Testis (tissue), 3 donors: Measurements from ENCODE around the gene SPI1. TPM values are rescaled to one million over a fixed set of nuclear protein-coding genes. Genes with fewer than 3 reads are reported as not detected.

Experiments used
- DNase-seq: peaks from one replicate; pipeline ENCODE4 v3.0.0-alpha.2; 2019
- H3K27ac ChIP-seq, 2 donors: fragments of 200-600 bp; sonication (generic); one replicate each; pipeline ENCODE4 v1.5.1; 2019
- H3K27me3 ChIP-seq: fragments of 200-600 bp; sonication (generic); one replicate; pipeline ENCODE4 v1.5.1; 2019
- H3K36me3 ChIP-seq: fragments of 200-600 bp; sonication (generic); one replicate; pipeline ENCODE4 v1.5.1; 2017; ENCODE audit warnings: low read depth; ENCODE audit errors: missing control alignments
- H3K4me1 ChIP-seq: fragments of 200-600 bp; sonication (generic); one replicate; pipeline ENCODE4 v1.5.1; 2019
- H3K4me3 ChIP-seq, 2 donors: fragments of 200-600 bp; sonication (generic); one replicate each; pipeline ENCODE4 v1.5.1; 2017 to 2019
- H3K9me3 ChIP-seq: fragments of 200-600 bp; sonication (generic); one replicate; pipeline ENCODE4 v1.5.1; 2017
- CTCF ChIP-seq, 3 experiments: fragments of 450-650 bp in 2 of 3; fragments of 200-600 bp in 1 of 3; sonication (generic) in 1 of 3; IDR thresholded peaks; one replicate each; pipeline ENCODE4 v1.5.1; 2016 to 2019; ENCODE audit warnings: antibody characterized with exemption in 3 of 3, mild to moderate bottlenecking in 2 of 3, moderate library complexity in 1 of 3
- POLR2A ChIP-seq: fragments of 450-650 bp; IDR thresholded peaks from one replicate; pipeline ENCODE4 v1.6.1; 2017; ENCODE audit warnings: antibody characterized with exemption, mild to moderate bottlenecking, moderate library complexity
- WGBS, 2 donors: methylation state at CpG; one replicate each; pipeline ENCODE4 v1.1.5; 2018; 5-methylcytosine and 5-hydroxymethylcytosine counted together
- intact Hi-C: fragments of 100-400 bp; cut with DNase I; formaldehyde crosslinking; loops from one replicate; pipeline ENCODE4 v1.15.1; 2023; ENCODE audit warnings: low total_unique reads
- polyA plus RNA-seq: library from polyadenylated mRNA; stranded (reverse); fragments of 350-450 nt; fragmentation: Illumina TruSeq; extraction: RNeasy Lipid Tissue Mini Kit (QIAGEN cat#74804); gene quantifications from one replicate; pipeline ENCODE4 v1.2.3, GENCODE V29; 2014; ENCODE audit warnings: low read depth, low replicate concordance; ENCODE audit not compliant: insufficient read depth
- total RNA-seq, 2 donors: library from RNA; depleted of rRNA; stranded (reverse); fragments of >200 nt; gene quantifications; one replicate each; pipeline ENCODE4 v1.2.3, GENCODE V29; 2016

SPI1 gene
- total and polyA plus RNA-seq, 3 donors from 2014 or later: 4.6 to 16.3 (median 7.4) TPM

- Histone ChIP-seq H3K36me3 (no peaks in the 10 kb centered on the region), H3K27ac (peak overlapping the region; percentile 56 to 80), H3K4me1 (peaks cover 14% of the 10 kb centered on the region), H3K27me3 (no peaks in the 10 kb centered on the region), H3K4me3 (peak overlapping the region; percentile 55 to 60), H3K9me3 (no peaks in the 10 kb centered on the region)
- WGBS, 2 donors: 4 to 6% methylated on average over 20 to 42 of the region's 47 CpGs
- intact Hi-C loops: no loop called here
- TF ChIP-seq CTCF (IDR thresholded peaks at IDR 0.05): no peak
- no peak for TF ChIP-seq POLR2A
- DNase-seq: no peak
Measured at GRCh38 chr11:47399860-47400767, 21.8 kb upstream of the SPI1 start.

- intact Hi-C loops: no loop called here
- Histone ChIP-seq H3K4me1 (peaks cover 14% of the 10 kb centered on the region), H3K27me3 (no peaks in the 10 kb centered on the region), H3K27ac (no peak overlapping the region), H3K4me3 (no peak overlapping the region), H3K9me3 (no peaks in the 10 kb centered on the region), H3K36me3 (no peaks in the 10 kb centered on the region)
- WGBS, 2 donors: 100% methylated on average over 1 of the region's 1 CpG; no CpG with 5 or more reads in 1 of the 2 donors
- no peak for DNase-seq
- TF ChIP-seq CTCF (IDR thresholded peaks at IDR 0.05): no peak
- no peak for TF ChIP-seq POLR2A
Measured at GRCh38 chr11:47398551-47398950, 20.2 kb upstream of the SPI1 start.

- Histone ChIP-seq H3K4me1 (peaks cover 14% of the 10 kb centered on the region), H3K27ac (no peak overlapping the region), H3K36me3 (no peaks in the 10 kb centered on the region), H3K9me3 (no peaks in the 10 kb centered on the region), H3K27me3 (no peaks in the 10 kb centered on the region), H3K4me3 (no peak overlapping the region)
- no peak for DNase-seq
- intact Hi-C loops: no loop called here
- no peak for TF ChIP-seq POLR2A
- 64 to 65% methylated on average over 3 of the region's 3 CpGs for WGBS, 2 donors
Measured at GRCh38 chr11:47398011-47398410, 19.7 kb upstream of the SPI1 start.

- no peaks in the 10 kb centered on the region for H3K36me3 ChIP-seq
- DNase-seq: no peak
- no peak overlapping the region for H3K4me3 ChIP-seq
- H3K27me3 ChIP-seq: no peaks in the 10 kb centered on the region
- H3K27ac ChIP-seq: peak overlapping the region in 1 of 2 donors; percentile 80
- TF ChIP-seq POLR2A (no peak), CTCF (IDR thresholded peaks at IDR 0.05) (no peak)
- no peaks in the 10 kb centered on the region for H3K9me3 ChIP-seq
- 83 to 93% methylated on average over 3 of the region's 3 CpGs for WGBS, 2 donors
- intact Hi-C loops: no loop called here
- H3K4me1 ChIP-seq: peaks cover 11% of the 10 kb centered on the region
Measured at GRCh38 chr11:47396049-47396320, 17.6 kb upstream of the SPI1 start.

- Histone ChIP-seq H3K9me3 (no peaks in the 10 kb centered on the region), H3K36me3 (no peaks in the 10 kb centered on the region), H3K27ac (peak overlapping the region; percentile 55 to 80), H3K27me3 (no peaks in the 10 kb centered on the region), H3K4me1 (peaks cover 6% of the 10 kb centered on the region), H3K4me3 (no peak overlapping the region)
- intact Hi-C loops: no loop called here
- DNase-seq: no peak
- TF ChIP-seq CTCF (IDR thresholded peaks at IDR 0.05): no peak
- no peak for TF ChIP-seq POLR2A
- 69 to 79% methylated on average over 4 to 25 of the region's 25 CpGs for WGBS, 2 donors
Measured at GRCh38 chr11:47395223-47396048, 17.1 kb upstream of the SPI1 start.
